Measurements from ENCODE around the gene PLA2G2C. TPM values are rescaled to one million over a fixed set of nuclear protein-coding genes. Genes with fewer than 3 reads are reported as not detected.

PLA2G2C gene
- total and polyA plus RNA-seq, 2 of the 8 experiments (the other 6 are each of a cell fraction or from before 2014, with no cell fraction given), result not detected

- TF ChIP-seq CHD7 (IDR thresholded peaks at IDR 0.05; ENCODE audit: insufficient replicate concordance, low read length) (no peak), SP2 (IDR thresholded peaks at IDR 0.05; ENCODE audit: low read length) (no peak), NRF1 (IDR thresholded peaks at IDR 0.05; ENCODE audit: low read depth, low read length) (no peak), TCF12 (IDR thresholded peaks at IDR 0.05; ENCODE audit: low read depth, low read length) (no peak), PHF8 (conservative IDR thresholded peaks at IDR 0.05; ENCODE audit: low read depth, low read length) (no peak), KDM5A (IDR thresholded peaks at IDR 0.05; ENCODE audit: low read length) (no peak), ZNF274 (IDR thresholded peaks at IDR 0.05; ENCODE audit: borderline replicate concordance, extremely low read depth, low read length) (no peak), TBP (IDR thresholded peaks at IDR 0.05; ENCODE audit: low read depth, low read length) (no peak), EGR1 (IDR thresholded peaks at IDR 0.05; ENCODE audit: borderline replicate concordance, low read depth, low read length) (no peak), SP4 (IDR thresholded peaks at IDR 0.05; ENCODE audit: low read length) (no peak), CEBPB (IDR thresholded peaks at IDR 0.05; ENCODE audit: low read depth, low read length) (no peak), POU5F1 (IDR thresholded peaks at IDR 0.05; ENCODE audit: low read depth, low read length) (no peak), SUZ12 (IDR thresholded peaks at IDR 0.05; ENCODE audit: low read length) (no peak), KDM1A (IDR thresholded peaks at IDR 0.05; ENCODE audit: borderline replicate concordance, low read length) (no peak; the same call in 1 of the 2 replicates)
Observed at GRCh38 chr1:20150969-20151368, 35.3 kb downstream of the PLA2G2C start (continued).

Measured in H1 (cell line).